Measurements from ENCODE around the gene PITPNM3.

Gene PITPNM3

GRCh38 chr17:6463616-6464445 lies 92.5 kb downstream of the PITPNM3 start:
- DNase-seq (ENCODE audit: low read depth, low spot score), result no peak

GRCh38 chr17:6462692-6463091 lies 93.7 kb downstream of the PITPNM3 start:
- no peak for DNase-seq (ENCODE audit: low read depth, low spot score)

GRCh38 chr17:6461792-6462524 lies 94.4 kb downstream of the PITPNM3 start:
- no peak for DNase-seq (ENCODE audit: low read depth, low spot score)

GRCh38 chr17:6461246-6461645 lies 95.1 kb downstream of the PITPNM3 start:
- no peak for DNase-seq (ENCODE audit: low read depth, low spot score)

DNA sequence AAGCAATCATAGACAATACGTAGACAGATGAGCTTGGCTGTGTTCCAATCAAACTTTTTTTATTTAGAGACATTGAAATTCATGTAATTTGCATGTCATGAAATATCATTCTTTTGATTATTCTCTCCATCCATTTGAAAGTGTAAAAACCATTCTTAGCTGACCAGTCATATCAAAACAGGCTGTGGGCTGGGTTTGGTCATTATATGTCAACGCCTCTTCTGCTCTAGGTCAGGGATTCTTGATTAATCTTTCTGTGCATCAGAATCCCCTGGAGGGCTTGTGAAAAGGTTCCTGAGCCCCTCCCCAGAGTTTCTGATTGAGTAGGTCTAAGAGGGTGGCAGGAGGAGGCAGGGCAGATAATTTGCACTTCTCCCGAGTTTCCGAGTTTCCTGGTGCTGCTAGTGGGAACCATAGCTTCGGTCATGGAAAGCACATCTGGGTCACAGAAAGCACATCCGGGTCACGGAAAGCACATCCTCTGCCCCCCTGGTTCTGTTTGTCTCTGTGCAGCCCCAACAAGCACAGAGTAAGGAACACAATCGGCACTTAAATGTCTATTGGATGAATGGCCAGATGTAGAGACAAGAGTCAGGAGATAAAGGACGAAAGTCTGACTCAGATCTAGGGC lies 95.7 kb downstream of the PITPNM3 start:
- DNase-seq (ENCODE audit: low read depth, low spot score), result no peak

- DNase-seq (ENCODE audit: low read depth, low spot score), result no peak
These were observed 97.8 kb downstream of the PITPNM3 start for GRCh38 chr17:6458460-6458950.

GRCh38 chr17:6457688-6458459 lies 98.5 kb downstream of the PITPNM3 start:
- no peak for DNase-seq (ENCODE audit: low read depth, low spot score)

- DNase-seq (ENCODE audit: low read depth, low spot score), result no peak
These were observed 99.3 kb downstream of the PITPNM3 start for GRCh38 chr17:6456914-6457687.

DNA sequence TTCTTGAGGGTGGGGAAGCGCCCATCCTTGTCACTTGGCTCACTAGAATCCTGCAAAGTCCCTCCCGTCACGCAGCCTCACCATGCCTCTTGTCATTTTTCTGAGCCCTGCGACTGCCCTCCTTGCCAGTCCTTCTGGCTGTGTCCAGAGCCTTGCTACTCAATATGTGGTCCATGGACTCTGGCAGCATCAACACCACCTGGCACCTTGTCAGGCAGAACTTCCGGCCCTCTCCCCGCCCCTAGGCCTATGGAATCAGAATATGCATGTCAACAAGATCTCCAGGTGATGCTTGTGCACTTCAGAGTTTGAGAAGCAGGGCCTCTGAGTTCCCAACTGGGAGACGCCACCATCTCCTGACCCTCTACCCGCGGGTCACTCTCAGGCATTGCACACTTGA lies 100.0 kb downstream of the PITPNM3 start:
- no peak for DNase-seq (ENCODE audit: low read depth, low spot score)

DNA sequence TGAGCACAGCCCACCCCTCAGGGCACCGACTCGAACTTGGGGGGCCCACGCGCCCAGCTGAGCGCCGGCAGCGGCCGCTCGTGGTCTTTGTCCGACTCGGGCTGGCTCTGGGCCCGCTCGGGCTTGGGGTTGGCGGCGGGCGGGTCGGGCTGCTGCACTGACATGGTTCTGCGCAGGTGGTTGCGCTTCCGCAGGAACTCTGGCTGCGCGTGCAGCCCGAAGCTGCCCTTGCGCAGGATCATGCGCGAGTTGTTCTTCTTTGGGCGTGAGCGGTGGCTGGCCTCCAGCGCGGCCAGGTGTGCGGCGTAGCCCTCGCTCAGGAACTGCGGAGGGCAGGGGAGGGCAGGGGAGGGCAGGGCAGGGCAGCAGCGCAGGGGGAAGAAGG lies 101.0 kb downstream of the PITPNM3 start:
- no peak for DNase-seq (ENCODE audit: low read depth, low spot score)

DNA sequence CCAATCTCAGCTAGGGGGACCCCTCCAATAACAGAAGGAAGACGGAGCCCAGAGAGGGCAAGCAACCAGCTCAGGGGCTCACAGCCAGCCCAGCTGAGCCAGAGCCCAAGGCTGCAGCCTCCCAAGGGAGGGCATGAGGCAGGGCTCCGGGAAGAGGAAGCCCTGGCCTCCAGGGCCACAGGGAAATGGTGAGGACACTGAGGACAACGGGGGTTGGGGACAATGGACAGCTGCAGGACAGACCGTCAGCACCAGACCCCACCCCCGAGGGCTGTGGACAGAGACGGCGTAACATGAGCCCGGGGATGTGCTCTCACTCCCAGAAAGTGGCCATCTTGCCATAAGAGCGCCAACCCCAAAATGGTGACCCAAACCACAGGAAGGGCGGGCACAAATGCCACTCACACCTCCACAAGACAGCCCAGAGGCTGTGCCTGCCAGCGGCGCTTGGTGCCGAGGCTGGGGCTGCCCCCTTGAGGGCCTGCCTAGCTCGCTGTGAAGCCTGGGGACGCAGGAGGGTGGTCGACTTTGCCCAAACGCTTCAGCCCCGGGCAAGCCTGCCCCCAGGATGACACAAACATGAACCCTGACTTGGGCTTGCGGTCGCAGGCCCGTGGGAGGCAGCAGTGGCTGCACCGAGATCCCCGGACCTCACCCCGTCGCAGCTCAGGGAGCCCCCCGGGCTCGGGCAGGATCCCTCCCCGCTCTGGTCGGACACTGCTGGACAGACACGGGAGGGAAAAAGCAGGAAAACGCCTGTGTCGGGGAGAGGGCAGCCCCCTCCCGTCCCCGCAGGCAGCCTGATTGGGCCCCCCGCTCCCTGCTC lies 101.6 kb downstream of the PITPNM3 start:
- DNase-seq (ENCODE audit: low read depth, low spot score), result no peak

- no peak for DNase-seq (ENCODE audit: low read depth, low spot score)
These were observed 102.9 kb downstream of the PITPNM3 start for GRCh38 chr17:6453279-6454024.

GRCh38 chr17:6452471-6453266 lies 103.7 kb downstream of the PITPNM3 start:
- no peak for DNase-seq (ENCODE audit: low read depth, low spot score)

DNA sequence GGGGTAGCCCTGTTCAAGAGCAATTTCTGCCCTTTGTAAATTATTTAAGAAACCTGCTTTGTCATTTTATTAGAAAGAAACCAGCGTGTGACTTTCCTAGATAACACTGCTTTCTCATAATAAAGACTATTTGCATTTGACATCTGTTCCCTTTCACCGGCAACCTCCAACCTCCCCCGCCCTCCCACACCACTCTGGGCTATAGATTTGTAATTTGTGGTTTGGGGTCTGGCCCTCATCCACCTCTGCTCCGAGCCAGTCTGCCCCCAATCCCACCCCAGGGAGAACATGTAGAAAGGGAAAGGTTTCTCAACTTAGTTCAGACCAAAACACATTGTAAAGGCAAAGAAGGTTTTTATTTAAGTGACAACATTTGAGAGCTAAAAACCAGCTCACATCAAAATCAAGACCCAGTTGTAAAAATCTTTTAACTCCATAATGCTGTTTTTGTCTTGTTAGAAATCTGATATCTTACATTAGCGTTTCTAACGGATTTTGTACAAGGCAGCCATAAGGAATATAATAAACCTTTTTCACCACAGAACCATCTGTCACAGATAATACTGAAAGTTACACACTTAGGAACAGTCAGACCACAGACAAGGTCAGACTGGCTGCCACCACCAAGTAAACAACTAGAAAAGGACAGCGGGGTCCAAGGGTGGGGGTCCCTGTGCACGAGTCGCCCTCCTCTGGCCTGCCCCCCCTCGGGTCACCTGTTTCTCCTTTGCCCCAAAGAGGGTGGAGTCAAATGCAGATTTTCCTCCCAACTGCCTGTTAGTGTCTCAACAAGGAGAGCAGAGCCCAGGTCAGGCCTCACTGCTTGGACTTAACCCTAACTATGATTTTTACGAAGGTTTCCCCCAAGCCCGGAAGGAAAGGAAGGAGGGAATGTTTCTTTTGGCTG lies 105.2 kb downstream of the PITPNM3 start:
- no peak for DNase-seq (ENCODE audit: low read depth, low spot score)

DNA sequence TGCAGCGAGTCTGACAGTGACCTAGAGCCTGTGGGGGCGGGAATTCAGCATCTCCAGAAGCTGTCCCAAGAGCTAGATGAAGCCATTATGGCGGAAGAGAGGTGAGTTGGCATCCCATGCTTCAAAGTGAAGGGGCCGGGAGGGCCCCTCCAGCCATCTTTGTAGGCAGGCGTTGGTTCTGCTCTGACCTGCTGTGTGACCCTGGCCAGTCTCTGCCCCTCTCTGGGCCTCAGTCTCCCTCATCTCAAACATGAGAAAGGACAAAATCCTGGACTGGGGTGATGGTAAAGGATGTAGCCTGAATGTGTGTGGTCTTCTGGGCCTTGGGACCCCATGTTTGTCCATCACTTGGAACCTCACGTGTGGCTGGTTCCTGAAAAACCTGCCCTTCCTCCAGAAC lies 107.0 kb downstream of the PITPNM3 start:
- DNase-seq (ENCODE audit: low read depth, low spot score), result no peak

DNA sequence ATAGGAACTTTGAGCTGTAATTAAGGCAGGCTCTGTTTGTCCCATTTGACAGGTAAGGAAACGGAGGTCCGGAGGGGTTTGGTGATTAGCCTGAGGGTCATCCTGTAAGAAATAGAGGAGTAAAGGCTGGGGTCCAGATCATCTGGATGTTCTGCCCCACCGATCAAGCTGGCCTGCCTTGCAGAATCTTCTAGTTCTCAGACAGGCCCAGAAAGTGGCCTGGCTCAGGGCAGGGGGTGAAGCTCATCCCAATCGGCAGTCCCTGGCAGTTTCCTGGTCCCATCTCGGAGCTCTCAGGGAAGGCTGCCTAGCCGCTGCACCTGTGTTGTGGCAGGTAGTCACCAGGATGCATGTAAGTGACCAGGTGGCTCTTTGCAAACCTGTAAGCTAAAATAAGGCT lies 107.9 kb downstream of the PITPNM3 start:
- DNase-seq (ENCODE audit: low read depth, low spot score), result no peak

DNA sequence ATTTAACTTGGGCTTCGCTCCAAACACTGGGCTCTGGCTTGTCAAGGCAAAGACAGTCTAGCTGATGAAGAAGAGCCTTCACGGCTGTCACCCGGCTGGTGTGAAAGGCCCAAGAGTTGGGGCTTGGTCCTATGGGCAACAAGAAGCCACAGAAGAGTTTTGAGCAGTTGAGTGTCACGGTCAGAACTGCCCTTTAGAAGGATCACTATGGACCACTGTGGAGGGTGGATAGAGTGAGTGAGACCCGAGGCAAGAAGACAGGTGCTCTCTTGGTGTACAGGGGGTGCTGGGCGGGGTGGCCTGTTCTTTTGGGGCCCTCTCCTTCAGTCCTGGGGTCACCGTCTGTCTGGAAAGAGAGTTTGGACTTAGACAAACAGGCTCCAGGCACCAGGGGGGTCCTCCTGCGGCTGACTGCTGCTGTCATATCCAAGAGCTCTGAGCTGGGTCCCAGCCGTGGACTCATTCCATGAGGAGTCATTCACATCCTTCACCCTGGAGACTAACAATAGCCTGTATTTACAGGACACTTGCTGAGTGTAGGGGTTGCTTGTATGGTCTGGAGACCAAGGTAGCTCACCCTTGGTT lies 109.7 kb downstream of the PITPNM3 start:
- no peak for DNase-seq (ENCODE audit: low read depth, low spot score)
